Measurements from ENCODE around the gene KIF26A. TPM values are rescaled to one million over a fixed set of nuclear protein-coding genes. Genes with fewer than 3 reads are reported as not detected.

KIF26A gene
- total and polyA plus RNA-seq, 10 donors: 0.72 to 21.9 (median 9.2) TPM

GRCh38 chr14:104228221-104228620, 89.8 kb downstream of the KIF26A start:
- Histone ChIP-seq H3K4me1 (peaks cover 0 to 39% (median 9%) of the 10 kb centered on the region in 6 donors), H3K36me3 (no peaks in the 10 kb centered on the region), H3K27ac (peak overlapping the region in 1 of 8 donors; percentile 35), H3K4me3 (no peak overlapping the region), H3K9me3 (peaks cover 0 to 25% (median 17%) of the 10 kb centered on the region in 8 donors), H3K27me3 (replicated peaks in 1 of 7) (peaks cover 0 to 20% (median 9%) of the 10 kb centered on the region in 7 donors)
- TF ChIP-seq POLR2AphosphoS5 (IDR thresholded peaks at IDR 0.05): no peak
- no peak for TF ChIP-seq POLR2A (IDR thresholded peaks at IDR 0.05)
- TF ChIP-seq CTCF (IDR thresholded peaks at IDR 0.05 in 8 of 11, conservative IDR thresholded peaks at IDR 0.05 in 3 of 11): no peak
- intact Hi-C loops (cut with DNase I; ENCODE audit: low total_unique reads): no loop called here
- 46 to 68% (median 62%) methylated on average over 7 of the region's 7 CpGs for WGBS, 5 donors
- peak; percentile 51 for DNase-seq

GRCh38 chr14:104228716-104229533, 90.5 kb downstream of the KIF26A start:
- TF ChIP-seq POLR2AphosphoS5 (IDR thresholded peaks at IDR 0.05) (no peak), POLR2A (IDR thresholded peaks at IDR 0.05) (no peak), CTCF (IDR thresholded peaks at IDR 0.05 in 8 of 11, conservative IDR thresholded peaks at IDR 0.05 in 3 of 11) (no peak)
- peak; percentile 63 for DNase-seq
- no peaks in the 10 kb centered on the region for H3K36me3 ChIP-seq
- intact Hi-C loops (cut with DNase I; ENCODE audit: low total_unique reads): no loop called here
- peaks cover 0 to 13% (median 6%) of the 10 kb centered on the region in 7 donors for H3K27me3 ChIP-seq (replicated peaks in 1 of 7)
- 77 to 88% (median 87%) methylated on average over 12 to 17 of the region's 17 CpGs for WGBS, 5 donors
- H3K4me3 ChIP-seq: no peak overlapping the region
- H3K27ac ChIP-seq: peak overlapping the region in 1 of 8 donors; percentile 35
- H3K9me3 ChIP-seq: peaks cover under 1 to 32% (median 24%) of the 10 kb centered on the region in 8 donors
- peaks cover 0 to 32% (median 6%) of the 10 kb centered on the region in 6 donors for H3K4me1 ChIP-seq

- intact Hi-C loops (cut with DNase I; ENCODE audit: low total_unique reads): no loop called here
- Histone ChIP-seq H3K36me3 (no peaks in the 10 kb centered on the region), H3K4me1 (peaks cover 0 to 25% (median 2%) of the 10 kb centered on the region in 6 donors), H3K9me3 (peaks cover 3 to 39% (median 31%) of the 10 kb centered on the region in 8 donors), H3K27me3 (replicated peaks in 1 of 7) (peaks cover 0 to 6% (median 3%) of the 10 kb centered on the region in 7 donors), H3K27ac (no peak overlapping the region), H3K4me3 (no peak overlapping the region)
- WGBS, 5 donors: 90 to 93% (median 91%) methylated on average over 20 to 23 of the region's 23 CpGs
- DNase-seq: peak; percentile 37
- TF ChIP-seq POLR2A (IDR thresholded peaks at IDR 0.05) (no peak), POLR2AphosphoS5 (IDR thresholded peaks at IDR 0.05) (no peak), CTCF (IDR thresholded peaks at IDR 0.05 in 8 of 11, conservative IDR thresholded peaks at IDR 0.05 in 3 of 11) (no peak)
Measured at GRCh38 chr14:104229534-104230055, 91.2 kb downstream of the KIF26A start.
